Raji (cell line): Measurements from ENCODE around the gene TTLL11.

Experiments used
- POLR2A ChIP-seq: IDR thresholded peaks from 2 replicates; pipeline ENCODE4 v1.6.1; 2011; ENCODE audit warnings: low read depth, low read length, control low read depth; ENCODE audit not compliant: insufficient read depth

The TTLL11 gene

DNA sequence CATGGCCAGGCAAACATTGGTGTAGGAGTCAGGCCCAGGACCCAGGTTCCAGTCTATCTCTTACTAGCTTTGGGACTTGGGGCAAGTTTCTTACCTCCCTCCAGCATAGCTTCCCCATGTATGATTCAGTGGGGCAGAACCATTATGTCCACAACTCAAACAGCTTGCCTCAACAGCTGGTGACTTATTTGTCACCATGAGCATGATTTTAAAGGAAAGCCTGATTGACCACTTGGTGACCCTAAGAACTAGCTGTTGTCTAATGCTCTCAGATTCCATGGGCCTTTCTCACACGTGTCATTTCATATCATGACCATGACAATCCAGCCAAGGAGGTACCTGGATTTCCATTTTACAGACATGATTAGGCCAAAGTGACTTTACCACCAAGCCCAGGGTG lies 126.4 kb downstream of the TTLL11 start:
- TF ChIP-seq POLR2A = no peak

DNA sequence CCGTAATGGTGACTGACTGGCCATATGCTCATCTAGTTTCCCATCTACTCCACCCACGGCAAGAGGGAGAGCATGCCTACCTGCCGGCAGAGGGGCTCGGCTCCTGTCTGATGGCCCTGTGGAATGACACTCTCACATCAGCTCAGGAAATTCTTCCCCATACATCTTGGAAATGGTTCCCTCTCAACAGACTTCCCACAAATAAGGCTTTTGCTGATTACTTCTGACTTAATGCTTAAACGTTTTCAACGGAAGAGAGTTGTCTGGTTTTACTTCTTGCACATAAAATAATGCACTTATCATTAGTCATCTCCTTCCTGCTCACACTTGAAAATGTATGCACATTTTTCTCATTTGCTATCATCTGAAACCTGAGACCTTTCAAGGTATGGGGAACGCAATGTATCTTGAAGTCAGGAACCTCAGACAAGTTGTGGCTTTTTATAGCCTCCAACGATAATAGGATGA lies 129.5 kb downstream of the TTLL11 start:
- TF ChIP-seq POLR2A = no peak

DNA sequence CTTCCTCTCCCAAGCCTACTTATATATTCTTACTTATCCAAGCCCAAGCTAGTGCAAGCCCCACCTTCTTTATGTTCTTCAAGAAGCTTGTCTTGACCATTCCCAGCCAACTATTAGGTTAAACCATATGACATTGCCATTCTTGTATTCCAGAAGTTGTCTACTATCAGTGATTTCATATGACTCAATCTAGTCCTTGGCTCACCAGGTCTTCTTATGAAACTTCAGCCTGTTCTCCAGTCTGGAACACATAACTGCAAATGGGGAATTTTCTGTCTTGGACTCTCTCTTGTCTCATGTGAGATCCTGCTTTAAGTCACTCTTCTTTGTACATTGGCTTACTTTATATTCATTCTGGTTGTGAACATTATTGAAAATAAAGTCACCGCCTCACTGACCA lies 130.7 kb downstream of the TTLL11 start:
- TF ChIP-seq POLR2A = no peak

DNA sequence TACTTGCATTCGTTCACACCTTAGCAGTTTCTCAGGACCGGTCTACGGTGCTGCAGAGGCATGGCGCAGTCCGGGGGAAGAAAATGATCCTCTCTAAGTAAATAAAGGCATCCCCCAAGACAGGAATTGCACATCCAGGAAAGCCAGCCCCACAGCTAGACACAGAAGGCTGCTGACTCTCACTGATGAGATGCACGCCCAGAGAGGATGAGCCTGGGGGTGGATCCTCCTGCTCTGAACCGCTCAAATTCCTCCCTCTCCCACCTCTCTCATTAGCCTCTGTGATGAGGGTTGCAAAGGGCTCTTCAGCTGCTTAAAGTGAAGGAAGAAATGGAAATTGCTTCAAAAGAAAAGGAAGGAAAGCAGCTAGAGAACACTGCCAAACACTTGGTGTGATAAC lies 132.4 kb downstream of the TTLL11 start:
- no peak for TF ChIP-seq POLR2A

DNA sequence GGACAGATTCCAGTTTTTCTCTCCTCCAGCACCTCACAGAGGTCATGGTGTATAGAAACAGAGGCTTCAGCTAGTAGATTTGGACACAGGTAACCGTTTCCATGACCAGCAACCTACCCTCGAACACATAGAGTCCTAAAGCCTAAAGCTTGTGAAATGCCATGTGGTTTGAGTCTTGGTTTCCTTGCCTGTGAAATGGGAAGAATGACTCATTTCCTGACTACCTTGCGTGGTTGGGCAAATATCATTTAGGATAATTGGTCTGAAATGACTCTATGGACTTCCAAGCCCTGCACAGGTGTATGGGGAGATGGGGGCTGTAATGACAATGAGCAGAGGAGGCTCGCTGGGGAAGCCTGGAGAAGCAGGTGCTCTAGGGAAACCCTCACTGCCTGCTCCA lies 134.6 kb downstream of the TTLL11 start:
- TF ChIP-seq POLR2A = no peak

DNA sequence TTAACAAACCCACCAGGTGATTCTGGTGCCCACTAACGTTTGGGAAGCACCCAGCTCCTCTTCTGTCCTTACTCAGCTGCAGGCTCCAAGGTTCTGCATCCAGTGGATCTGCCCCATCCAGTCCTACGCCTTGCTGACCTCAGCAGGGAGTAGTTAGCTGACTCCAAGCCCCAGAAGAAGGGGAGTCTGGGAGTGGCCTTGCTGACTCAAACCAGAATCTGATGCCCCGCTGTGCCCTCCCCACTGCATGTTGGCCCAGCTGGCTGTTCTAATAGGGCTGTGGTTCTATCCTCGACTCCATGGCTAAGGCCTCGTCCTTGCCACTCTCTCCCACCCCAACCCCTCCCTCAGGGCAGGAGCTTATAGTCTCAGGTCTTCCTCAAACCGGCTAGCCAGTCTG lies 136.3 kb downstream of the TTLL11 start:
- TF ChIP-seq POLR2A = no peak

DNA sequence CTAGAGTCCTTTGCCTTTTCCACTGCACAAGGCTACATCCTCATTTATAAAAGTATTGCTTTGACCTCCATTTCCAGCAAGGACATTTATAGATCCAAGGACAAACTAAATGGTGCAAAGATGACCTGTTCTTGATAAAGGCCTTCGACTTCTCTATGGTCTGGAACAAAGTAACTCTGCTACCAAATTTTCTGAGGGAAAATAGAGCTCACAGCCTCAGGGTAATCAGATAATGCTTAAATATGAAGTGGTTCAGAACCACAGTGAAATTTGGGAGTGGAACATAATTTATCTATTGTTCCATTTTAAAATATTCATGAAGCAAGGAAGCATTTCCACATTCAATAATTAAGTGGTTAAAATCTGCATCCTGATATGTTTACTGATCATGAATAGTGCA lies 137.5 kb downstream of the TTLL11 start:
- no peak for TF ChIP-seq POLR2A

DNA sequence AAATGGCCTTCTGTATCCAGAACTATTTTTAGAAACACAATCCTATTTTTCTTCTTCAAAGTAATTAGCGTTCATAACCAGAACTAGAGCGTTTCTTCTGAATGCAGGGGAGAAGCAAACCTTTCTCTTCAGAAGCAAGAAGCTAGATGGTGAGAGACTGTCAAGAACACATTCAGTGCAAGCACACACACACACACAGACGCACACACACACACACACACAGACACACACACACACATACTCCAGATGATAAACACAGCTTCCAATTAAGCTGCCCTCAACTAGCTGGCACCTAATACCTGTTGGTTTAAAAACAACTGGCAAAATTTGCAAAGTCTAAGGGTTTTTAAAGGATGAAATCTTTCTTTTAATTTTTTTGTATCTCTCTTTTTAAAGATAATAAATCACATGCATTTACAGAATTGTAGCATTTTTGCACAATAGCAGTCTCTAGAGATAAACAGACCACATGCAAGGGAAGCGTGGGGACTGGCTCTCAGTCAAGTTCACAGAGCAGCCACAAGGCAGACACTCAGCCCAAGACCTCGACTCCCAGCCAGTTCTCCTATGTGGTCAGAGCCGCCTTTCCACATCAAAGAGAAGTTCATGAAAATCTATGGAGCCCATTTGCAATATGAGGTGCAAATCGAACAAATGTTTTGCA lies 138.5 kb downstream of the TTLL11 start:
- TF ChIP-seq POLR2A = no peak

DNA sequence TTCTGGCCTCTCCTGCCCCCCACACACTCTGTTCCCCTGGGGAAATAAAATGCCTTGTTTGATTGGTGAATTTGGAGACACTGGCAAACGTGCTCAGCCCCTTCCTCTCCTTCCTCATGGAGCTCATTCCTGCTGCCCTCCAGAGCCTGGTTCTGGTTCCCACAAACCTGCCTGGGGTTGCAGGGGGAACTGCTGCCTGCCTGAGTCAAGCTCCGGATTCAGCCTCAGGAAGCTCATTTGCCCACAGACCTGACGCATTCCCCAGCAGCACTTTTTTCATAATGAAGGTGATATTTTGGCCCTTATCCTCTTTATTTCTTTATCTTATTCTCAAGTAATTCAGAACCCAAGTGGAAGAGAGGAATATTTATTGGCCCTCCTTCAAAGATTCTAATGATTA lies 140.5 kb downstream of the TTLL11 start:
- TF ChIP-seq POLR2A = no peak

DNA sequence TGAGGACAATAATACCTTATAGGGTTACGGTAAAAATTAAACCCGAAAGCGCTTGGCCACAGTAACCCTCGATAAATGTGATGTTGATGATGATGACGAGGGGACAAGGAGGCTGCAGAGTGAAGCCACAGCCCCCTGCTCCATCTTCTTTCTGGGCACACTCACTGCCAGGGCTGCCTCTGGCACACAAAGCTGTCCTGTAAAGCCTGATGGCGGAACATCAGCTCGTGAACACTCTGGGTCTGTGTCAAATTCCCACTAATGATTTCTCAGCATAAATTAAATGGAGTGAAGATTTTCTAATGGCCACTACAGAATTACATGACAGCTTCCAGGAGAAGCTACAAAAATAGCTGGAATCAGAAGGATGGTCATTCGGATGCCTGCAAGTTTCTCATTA lies 142.2 kb downstream of the TTLL11 start:
- no peak for TF ChIP-seq POLR2A

DNA sequence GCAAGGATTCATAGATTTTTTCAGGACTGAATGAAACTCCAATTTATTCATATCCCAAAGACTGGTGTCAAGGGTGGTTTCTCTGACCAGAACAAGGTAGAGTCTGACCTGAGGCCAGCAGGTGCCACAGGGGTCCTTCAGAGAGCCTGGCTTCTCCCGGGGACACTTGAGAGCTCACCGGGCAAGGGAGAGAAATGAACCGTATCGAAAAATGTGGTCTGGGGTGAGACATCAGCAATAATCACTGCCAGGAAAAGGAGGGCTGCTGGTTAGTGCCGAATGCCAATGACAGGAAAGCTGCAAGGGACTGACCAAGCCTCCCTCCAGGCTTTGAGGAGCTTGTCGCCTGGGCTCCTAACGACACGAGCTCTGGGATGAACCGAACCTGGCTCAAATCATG lies 142.7 kb downstream of the TTLL11 start:
- no peak for TF ChIP-seq POLR2A

DNA sequence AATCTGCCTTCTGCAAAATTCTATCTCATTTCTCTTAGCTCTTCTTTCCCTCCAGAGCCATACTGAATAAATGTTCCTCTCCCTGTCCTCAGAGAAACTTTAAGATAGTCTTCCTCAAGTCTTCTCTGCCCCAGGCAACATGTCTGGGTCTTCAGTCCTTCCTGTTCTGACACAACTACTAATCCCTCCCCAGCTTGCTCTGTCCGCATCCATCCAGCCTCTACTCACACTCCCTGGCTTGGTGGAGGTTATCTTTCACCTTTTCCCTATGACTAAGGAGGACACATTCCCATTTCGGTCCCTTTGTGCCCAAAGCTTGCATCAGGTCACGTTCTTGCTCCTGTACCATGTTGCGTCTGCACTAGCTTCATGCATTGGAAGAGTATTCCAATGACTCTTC lies 143.3 kb downstream of the TTLL11 start:
- TF ChIP-seq POLR2A = no peak

DNA sequence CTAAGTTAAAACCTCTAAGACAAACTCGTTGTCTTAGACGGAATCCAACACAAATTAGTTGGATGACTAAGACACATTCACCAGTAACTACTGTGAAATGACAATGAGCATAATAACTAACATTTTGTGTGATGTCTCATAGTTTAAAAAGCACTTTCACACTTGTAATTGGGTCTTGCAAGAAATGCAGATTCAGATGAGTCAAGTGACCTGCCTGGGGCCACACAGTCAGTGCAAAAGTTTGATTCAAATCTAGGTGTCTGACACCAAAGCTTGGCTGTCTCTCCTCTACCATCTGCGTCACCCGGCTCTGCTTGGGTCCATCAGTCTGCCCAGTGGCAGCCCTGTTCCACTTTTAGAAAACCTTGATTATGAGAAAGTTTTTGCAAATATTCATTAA lies 143.7 kb downstream of the TTLL11 start:
- TF ChIP-seq POLR2A = no peak

DNA sequence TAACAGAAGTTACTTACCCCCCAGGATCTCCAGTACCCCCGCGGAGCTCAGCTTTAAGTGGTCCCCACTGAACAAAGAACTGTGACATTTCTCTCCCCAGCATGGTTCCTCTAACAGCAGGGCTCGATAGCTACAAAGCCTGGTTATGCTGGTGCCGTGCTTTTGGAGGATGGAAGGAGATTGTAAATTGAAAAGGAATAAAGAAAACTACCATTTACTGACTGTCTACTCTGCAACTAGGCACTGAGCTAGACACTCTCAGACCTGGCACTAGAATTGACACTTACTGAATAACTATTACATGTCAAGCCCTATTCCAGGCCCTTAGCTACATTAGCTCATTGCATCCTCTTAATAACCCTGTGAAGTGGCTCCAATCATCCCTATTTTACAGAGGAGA lies 145.3 kb downstream of the TTLL11 start:
- no peak for TF ChIP-seq POLR2A

DNA sequence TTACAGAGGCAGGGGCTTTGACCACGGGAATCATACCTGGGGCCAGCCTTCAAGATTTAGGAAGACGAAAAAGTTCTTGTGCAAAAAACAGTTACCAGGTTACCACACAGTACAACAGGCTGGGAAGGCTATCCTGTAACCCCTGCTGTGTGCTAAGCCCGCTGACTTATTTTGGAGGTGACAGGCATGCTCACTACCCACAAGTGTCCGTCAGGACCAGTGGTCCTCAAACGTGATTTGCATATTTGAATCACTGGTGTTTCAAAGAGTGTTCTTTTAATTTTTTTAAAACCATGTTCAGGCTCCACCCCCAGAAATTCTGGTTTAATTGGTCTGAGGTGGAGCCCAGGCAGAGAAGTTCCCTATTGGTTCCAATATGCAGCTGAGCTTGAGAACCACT lies 146.6 kb downstream of the TTLL11 start:
- TF ChIP-seq POLR2A = peak; percentile 88

DNA sequence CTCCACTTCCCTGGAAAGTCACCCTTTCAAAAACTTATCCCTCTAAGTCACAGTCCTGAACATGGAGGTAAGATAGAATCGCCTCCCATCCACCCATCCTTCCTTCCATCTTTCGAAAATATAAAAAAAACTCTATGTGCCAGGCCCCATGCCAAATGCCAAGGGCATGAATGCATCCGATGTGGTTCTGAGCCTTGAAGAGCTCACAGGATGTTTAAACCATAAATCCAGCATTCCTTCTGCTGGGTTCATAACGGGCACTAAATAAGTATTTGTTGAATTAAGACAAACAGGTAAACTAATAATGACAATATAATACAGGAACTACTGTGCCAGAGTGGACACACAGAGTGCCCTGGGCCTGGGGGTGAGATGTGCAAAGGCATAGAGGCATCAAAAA lies 147.3 kb downstream of the TTLL11 start:
- TF ChIP-seq POLR2A = no peak

DNA sequence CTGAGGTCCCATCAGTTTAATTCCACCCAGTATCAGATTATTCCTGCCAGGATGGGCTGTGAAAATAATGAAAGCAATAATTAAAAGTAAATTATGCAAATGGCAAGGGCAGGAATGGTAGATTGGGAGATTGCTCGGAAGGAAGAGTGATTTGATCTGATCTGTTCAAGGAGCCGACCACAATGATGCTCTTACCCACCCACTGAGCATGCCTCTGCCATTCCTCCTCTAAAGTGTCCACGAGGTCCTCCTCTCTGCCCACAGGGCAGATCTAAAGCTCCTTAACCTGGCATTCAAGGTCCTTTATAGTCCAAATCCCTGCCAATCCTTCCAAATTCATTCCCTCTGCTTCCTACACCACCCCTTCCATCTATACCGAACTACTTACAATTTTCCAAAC lies 147.8 kb downstream of the TTLL11 start:
- peak; percentile 54; the same call in 1 of the 2 replicates for TF ChIP-seq POLR2A
